ENCODE results near the gene NCEH1.

- no peak for TF ChIP-seq GATA2 (IDR thresholded peaks at IDR 0.05; ENCODE audit: low read depth, low read length)
- TF ChIP-seq GATA3 (IDR thresholded peaks at IDR 0.05; ENCODE audit: low read depth, low read length) = no peak
Observed at GRCh38 chr3:172735014-172735413, 24.1 kb upstream of the NCEH1 start.

Data from SH-SY5Y (cell line).